Sigmoid colon (tissue), 4 donors: Measurements from ENCODE around the gene PTPN7.

ENCODE experiments used
- EP300 ChIP-seq, 4 donors: sonication (generic); formaldehyde crosslinking; IDR thresholded peaks; one replicate each; pipeline ENCODE4 v1.6.1; 2017; ENCODE audit warnings: antibody characterized with exemption in 4 of 4
- POLR2A ChIP-seq, 2 donors: fragments of 450-650 bp; IDR thresholded peaks; one replicate each; pipeline ENCODE4 v1.6.1; 2016; ENCODE audit warnings: antibody characterized with exemption in 2 of 2, mild to moderate bottlenecking in 2 of 2, moderate library complexity in 2 of 2
- POLR2AphosphoS5 ChIP-seq, 4 donors: sonication (generic); formaldehyde crosslinking; IDR thresholded peaks; one replicate each; pipeline ENCODE4 v1.6.1; 2017; ENCODE audit warnings: antibody characterized with exemption in 4 of 4
- TF ChIP-seq, protein P1 (sequence below), 4 experiments: fragments of 450-650 bp in 3 of 4; fragments of 200-600 bp in 1 of 4; IDR thresholded peaks; one replicate each; pipeline ENCODE4 v1.5.1; 2016 to 2019; ENCODE audit warnings: antibody characterized with exemption in 4 of 4, mild to moderate bottlenecking in 3 of 4, moderate library complexity in 2 of 4

DNA sequence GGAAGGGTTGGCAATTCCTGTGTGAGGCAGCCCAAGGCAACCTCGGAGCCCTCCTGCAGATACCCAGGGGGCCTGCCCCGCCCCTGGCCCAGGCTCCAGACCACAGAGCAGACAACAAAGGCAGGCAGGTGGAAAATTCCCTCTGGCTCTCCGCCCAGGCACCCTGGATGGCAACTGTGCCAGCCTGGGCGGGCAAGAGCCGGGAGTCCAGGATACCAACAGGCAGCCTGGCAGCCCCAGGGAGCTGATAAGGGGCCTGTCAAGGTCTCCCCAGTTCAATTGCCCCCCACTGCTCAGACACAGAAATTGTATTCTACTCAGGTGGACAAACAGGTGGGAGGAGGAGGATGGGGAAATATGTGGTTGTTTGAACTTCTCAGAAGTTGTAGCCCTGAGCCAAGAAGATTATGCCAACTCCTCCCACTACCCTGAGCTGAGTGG is 53.1 kb downstream of the PTPN7 start:
- TF ChIP-seq POLR2AphosphoS5 (IDR thresholded peaks at IDR 0.05) (no peak), POLR2A (IDR thresholded peaks at IDR 0.05) (no peak), EP300 (IDR thresholded peaks at IDR 0.05) (no peak)
- TF ChIP-seq, protein P1, sequence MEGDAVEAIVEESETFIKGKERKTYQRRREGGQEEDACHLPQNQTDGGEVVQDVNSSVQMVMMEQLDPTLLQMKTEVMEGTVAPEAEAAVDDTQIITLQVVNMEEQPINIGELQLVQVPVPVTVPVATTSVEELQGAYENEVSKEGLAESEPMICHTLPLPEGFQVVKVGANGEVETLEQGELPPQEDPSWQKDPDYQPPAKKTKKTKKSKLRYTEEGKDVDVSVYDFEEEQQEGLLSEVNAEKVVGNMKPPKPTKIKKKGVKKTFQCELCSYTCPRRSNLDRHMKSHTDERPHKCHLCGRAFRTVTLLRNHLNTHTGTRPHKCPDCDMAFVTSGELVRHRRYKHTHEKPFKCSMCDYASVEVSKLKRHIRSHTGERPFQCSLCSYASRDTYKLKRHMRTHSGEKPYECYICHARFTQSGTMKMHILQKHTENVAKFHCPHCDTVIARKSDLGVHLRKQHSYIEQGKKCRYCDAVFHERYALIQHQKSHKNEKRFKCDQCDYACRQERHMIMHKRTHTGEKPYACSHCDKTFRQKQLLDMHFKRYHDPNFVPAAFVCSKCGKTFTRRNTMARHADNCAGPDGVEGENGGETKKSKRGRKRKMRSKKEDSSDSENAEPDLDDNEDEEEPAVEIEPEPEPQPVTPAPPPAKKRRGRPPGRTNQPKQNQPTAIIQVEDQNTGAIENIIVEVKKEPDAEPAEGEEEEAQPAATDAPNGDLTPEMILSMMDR (IDR thresholded peaks at IDR 0.05) = no peak
